B cell (primary cell): ENCODE results near the gene ACSS1.

Experiments
- CTCF ChIP-seq: fragments of 200-600 bp; IDR thresholded peaks from one replicate; pipeline ENCODE4 v1.8.0; 2022; ENCODE audit warnings: antibody characterized with exemption, mild to moderate bottlenecking
- EZH2 ChIP-seq: IDR thresholded peaks from 2 replicates; pipeline ENCODE4 v1.6.1; 2012; ENCODE audit warnings: borderline replicate concordance, low read depth, mild to moderate bottlenecking, moderate library complexity, low read length; ENCODE audit not compliant: insufficient read depth, poor library complexity, severe bottlenecking

- TF ChIP-seq CTCF: no peak
- TF ChIP-seq EZH2: no peak
Observed at GRCh38 chr20:25005220-25005619, 52.7 kb downstream of the ACSS1 start.
